GM12801 (cell line): Measurements from ENCODE around the gene CDC20B.

Source experiments
- TF ChIP-seq, protein P1 (sequence below): IDR thresholded peaks from one replicate; pipeline ENCODE4 v1.5.1; 2011; ENCODE audit warnings: control low read depth; ENCODE audit not compliant: insufficient read length; ENCODE audit errors: extremely low read depth

CDC20B gene

GRCh38 chr5:55172937-55173686 is at the start of gene CDC20B:
Gene CDC20B, minus strand, starts transcription at chr5:55173177. Its CDS starts 177 bp downstream, at chr5:55173000.
- TF ChIP-seq, protein P1, sequence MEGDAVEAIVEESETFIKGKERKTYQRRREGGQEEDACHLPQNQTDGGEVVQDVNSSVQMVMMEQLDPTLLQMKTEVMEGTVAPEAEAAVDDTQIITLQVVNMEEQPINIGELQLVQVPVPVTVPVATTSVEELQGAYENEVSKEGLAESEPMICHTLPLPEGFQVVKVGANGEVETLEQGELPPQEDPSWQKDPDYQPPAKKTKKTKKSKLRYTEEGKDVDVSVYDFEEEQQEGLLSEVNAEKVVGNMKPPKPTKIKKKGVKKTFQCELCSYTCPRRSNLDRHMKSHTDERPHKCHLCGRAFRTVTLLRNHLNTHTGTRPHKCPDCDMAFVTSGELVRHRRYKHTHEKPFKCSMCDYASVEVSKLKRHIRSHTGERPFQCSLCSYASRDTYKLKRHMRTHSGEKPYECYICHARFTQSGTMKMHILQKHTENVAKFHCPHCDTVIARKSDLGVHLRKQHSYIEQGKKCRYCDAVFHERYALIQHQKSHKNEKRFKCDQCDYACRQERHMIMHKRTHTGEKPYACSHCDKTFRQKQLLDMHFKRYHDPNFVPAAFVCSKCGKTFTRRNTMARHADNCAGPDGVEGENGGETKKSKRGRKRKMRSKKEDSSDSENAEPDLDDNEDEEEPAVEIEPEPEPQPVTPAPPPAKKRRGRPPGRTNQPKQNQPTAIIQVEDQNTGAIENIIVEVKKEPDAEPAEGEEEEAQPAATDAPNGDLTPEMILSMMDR: no peak

DNA sequence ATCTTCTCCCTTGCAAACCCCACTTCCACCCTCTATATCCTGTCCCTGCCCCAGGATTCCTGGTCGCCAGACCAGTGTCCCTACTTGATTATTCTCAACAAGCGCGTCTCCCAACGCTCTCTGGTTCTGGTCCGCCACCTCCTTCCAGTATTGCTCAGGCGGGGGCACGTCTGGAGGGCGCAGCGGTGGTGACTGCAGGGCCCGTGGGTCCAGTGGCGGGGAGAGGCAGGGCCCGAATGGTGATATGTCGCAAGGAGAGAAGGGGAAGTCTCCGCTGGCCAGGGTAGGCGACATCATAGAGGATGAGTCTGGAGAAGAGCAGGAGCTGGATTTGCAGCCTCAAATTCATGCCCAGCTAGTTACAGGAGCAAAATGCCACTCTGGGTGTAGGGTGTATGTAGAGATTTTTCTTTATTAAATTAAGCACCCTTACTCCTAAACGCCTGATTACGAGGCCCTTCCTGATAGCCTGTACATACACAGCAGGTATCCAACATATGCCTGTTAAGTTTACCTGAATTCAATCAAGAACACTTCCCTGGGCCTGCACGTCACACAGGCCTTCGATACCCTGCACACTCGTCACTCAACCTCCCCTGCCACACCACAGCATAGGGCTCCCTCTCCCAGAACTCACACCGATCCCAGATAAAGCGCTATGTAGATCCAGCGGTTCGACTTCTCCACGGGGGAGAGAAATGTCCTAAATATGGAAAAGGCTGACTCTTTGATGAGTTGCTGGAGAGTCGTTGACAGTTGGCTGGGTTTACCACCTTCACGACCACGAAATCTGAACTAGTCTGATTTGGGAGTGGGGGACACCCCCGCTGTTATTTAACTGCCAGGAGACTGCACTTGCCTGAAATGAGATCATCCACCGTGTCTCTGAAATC is 49.4 kb upstream of the CDC20B start:
- TF ChIP-seq, protein P1: no peak

GRCh38 chr5:55220433-55221185 is 47.6 kb upstream of the CDC20B start:
- TF ChIP-seq, protein P1: no peak

GRCh38 chr5:55219770-55220169 is 46.8 kb upstream of the CDC20B start:
- TF ChIP-seq, protein P1: no peak

DNA sequence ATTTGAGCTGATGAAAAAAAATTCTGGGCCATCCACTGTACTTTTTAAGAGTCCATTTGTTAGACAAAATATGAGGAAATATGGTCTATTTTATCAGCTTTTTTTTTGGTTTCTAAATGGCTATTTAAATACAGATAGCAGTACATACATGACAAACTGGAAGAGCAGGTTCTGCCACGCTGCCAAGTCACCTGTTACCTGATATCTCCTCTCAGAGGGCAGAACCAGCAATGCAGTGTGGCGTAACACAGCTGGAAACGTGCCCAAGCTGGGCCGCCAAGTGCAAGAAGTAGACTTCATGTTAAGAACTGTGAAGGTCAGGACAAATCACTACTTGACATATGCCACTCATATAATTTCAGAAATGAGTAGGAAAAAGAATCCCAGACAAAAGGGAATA is 46.0 kb upstream of the CDC20B start:
- TF ChIP-seq, protein P1: no peak

- TF ChIP-seq, protein P1: no peak
Observed at GRCh38 chr5:55211184-55211874, 38.4 kb upstream of the CDC20B start.

DNA sequence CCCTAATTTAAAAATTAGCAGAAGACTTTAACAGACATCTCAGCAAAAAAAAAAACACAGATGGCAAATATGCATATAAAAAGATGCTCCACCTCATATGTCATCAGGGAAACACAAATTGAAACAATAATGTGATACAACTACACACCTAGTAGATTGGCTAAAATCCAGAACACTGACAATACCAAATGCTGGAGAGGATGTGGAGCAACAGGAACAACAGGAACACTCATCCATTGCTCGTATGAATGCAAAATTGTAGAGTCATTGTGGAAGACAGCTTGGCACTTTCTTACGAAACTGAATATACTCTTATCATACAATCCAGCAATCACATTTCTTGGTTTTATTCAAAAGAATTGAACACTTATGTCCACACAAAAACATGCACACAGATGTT is 32.0 kb upstream of the CDC20B start:
- TF ChIP-seq, protein P1: no peak
